Kidney epithelial cell (primary cell): ENCODE measurements around the gene STAP2. TPM values are rescaled to one million over a fixed set of nuclear protein-coding genes. Genes with fewer than 3 reads are reported as not detected.
"Not testable (repeated sequence)": the region's sequence is repeated elsewhere in the genome, so short reads cannot be mapped to it uniquely, and the experiment has no call there.

Experiments used
- DNase-seq: peaks from one replicate; pipeline ENCODE4 v3.0.0-alpha.2; 2010; ENCODE audit warnings: low read depth
- H3K27me3 ChIP-seq: 2 replicates; pipeline ENCODE4 v1.6.0; 2011; ENCODE audit warnings: low read length; ENCODE audit not compliant: control insufficient read depth, insufficient read depth
- H3K36me3 ChIP-seq: 2 replicates; pipeline ENCODE4 v1.5.1; 2011; ENCODE audit warnings: low read length; ENCODE audit not compliant: control insufficient read depth, insufficient read depth
- H3K4me3 ChIP-seq: 2 replicates; pipeline ENCODE4 v1.5.1; 2011; ENCODE audit warnings: low read depth, mild to moderate bottlenecking, control low read depth, low read length
- CTCF ChIP-seq: IDR thresholded peaks from 2 replicates; pipeline ENCODE4 v1.5.1; 2011; ENCODE audit warnings: mild to moderate bottlenecking, moderate library complexity, low read length, control low read depth, inconsistent platforms; ENCODE audit not compliant: insufficient read depth, poor library complexity, severe bottlenecking
- total RNA-seq: library from RNA; depleted of rRNA; stranded (reverse); fragments of >200 nt; gene quantifications from 2 replicates; pipeline ENCODE4 v1.2.3, GENCODE V29; 2015

The STAP2 gene
- total RNA-seq, 1 donor from 2014 or later: 78.5 TPM

GRCh38 chr19:4278419-4279266 lies 60.0 kb downstream of the STAP2 start, which contains the start of gene SHD:
Gene SHD, plus strand, starts transcription at chr19:4279266. Its CDS starts 798 bp downstream, at chr19:4280064.
- Histone ChIP-seq H3K4me3 (no peak within 1 kb of the TSS), H3K27me3 (peaks cover 42% of the 10 kb centered on the region), H3K36me3 (no peaks in the 10 kb centered on the region)
- TF ChIP-seq CTCF: no peak
- DNase-seq: no peak

- TF ChIP-seq CTCF: no peak
- no peak for DNase-seq
- H3K27me3 ChIP-seq: peaks cover 40% of the 10 kb centered on the region
- H3K4me3 ChIP-seq: no peak overlapping the region
- H3K36me3 ChIP-seq: no peaks in the 10 kb centered on the region
Measured at GRCh38 chr19:4278010-4278409, 60.6 kb downstream of the STAP2 start.

GRCh38 chr19:4277191-4277696 lies 61.4 kb downstream of the STAP2 start:
- H3K36me3 ChIP-seq: no peaks in the 10 kb centered on the region
- no peak overlapping the region for H3K4me3 ChIP-seq
- DNase-seq: no peak
- no peak for TF ChIP-seq CTCF
- peaks cover 36% of the 10 kb centered on the region for H3K27me3 ChIP-seq

GRCh38 chr19:4274321-4274686 lies 64.3 kb downstream of the STAP2 start:
- not testable (repeated sequence) for DNase-seq, H3K4me3 ChIP-seq, H3K36me3 ChIP-seq
- peaks cover 18% of the 10 kb centered on the region for H3K27me3 ChIP-seq

Other genes with a start within 250 kb of the STAP2 start
- 198 and 249 TPM in 2 replicates for gene MAP2K2, start 214.7 kb downstream of the STAP2 start, total RNA-seq
- not detected in 2 replicates for gene CREB3L3, start 185.2 kb downstream of the STAP2 start, total RNA-seq
- gene SIRT6, start 156.3 kb downstream of the STAP2 start, total RNA-seq: 58.8 and 59.2 TPM in 2 replicates
- 0.33 and 0.34 TPM in 2 replicates for gene ANKRD24, start 156.1 kb downstream of the STAP2 start, total RNA-seq
- 2.5 and 3.9 TPM in 2 replicates for gene EBI3, start 109.3 kb downstream of the STAP2 start, total RNA-seq
- 33.0 and 37.2 TPM in 2 replicates for gene YJU2, start 91.7 kb downstream of the STAP2 start, total RNA-seq
- not detected in 2 replicates for gene SHD, start 59.6 kb downstream of the STAP2 start, total RNA-seq
- not detected in 2 replicates for gene TMIGD2, start 36.4 kb downstream of the STAP2 start, total RNA-seq
- 11.3 and 13.2 TPM in 2 replicates for gene FSD1, start 34.2 kb downstream of the STAP2 start, total RNA-seq
- gene MPND, start 4.7 kb upstream of the STAP2 start, total RNA-seq: 6.4 and 6.6 TPM in 2 replicates
- 60.9 and 72.0 TPM in 2 replicates for gene SH3GL1, start 61.7 kb upstream of the STAP2 start, total RNA-seq
- 6.8 and 13.8 TPM in 2 replicates for gene CHAF1A, start 63.8 kb upstream of the STAP2 start, total RNA-seq
- 62.3 and 66.0 TPM in 2 replicates for gene UBXN6, start 119.0 kb upstream of the STAP2 start, total RNA-seq
- 67.0 and 82.0 TPM in 2 replicates for gene HDGFL2, start 133.5 kb upstream of the STAP2 start, total RNA-seq
- gene PLIN4, start 179.7 kb upstream of the STAP2 start, total RNA-seq: under 0.01 and 0.04 TPM in 2 replicates
- gene PLIN5, start 196.4 kb upstream of the STAP2 start, total RNA-seq: 0.07 TPM in 1 of 2 replicates, not detected in the other
- gene LRG1, start 201.2 kb upstream of the STAP2 start, total RNA-seq: 0.21 and 0.25 TPM in 2 replicates
- 0.13 and 0.55 TPM in 2 replicates for gene SEMA6B, start 220.9 kb upstream of the STAP2 start, total RNA-seq